MM.1S (cell line): Measurements from ENCODE around the gene SLC25A33.

ENCODE experiments used
- DNase-seq: peaks from one replicate; pipeline ENCODE4 v3.0.0-alpha.2; 2015
- H2AFZ ChIP-seq: fragments of 300-600 bp; sonication (generic); 2 replicates; pipeline ENCODE4 v1.6.0; 2016; ENCODE audit warnings: antibody characterized with exemption, low read length
- H3F3A ChIP-seq: fragments of 300-600 bp; sonication (generic); 2 replicates; pipeline ENCODE4 v1.6.1; 2016; ENCODE audit warnings: mild to moderate bottlenecking, antibody characterized with exemption, low read length, moderate library complexity, mixed read lengths; ENCODE audit not compliant: insufficient read depth
- H3K27ac ChIP-seq: fragments of 300-600 bp; sonication (generic); 2 replicates; pipeline ENCODE4 v1.5.1; 2016; ENCODE audit warnings: mild to moderate bottlenecking, low read length
- H3K27me3 ChIP-seq: fragments of 300-600 bp; sonication (generic); replicated peaks from 2 replicates; pipeline ENCODE4 v1.6.0; 2016; ENCODE audit warnings: low read length; ENCODE audit not compliant: insufficient read depth
- H3K36me3 ChIP-seq: fragments of 300-600 bp; sonication (generic); replicated peaks from 2 replicates; pipeline ENCODE4 v1.6.1; 2016; ENCODE audit warnings: mild to moderate bottlenecking, low read length, mixed read lengths; ENCODE audit not compliant: insufficient read depth
- H3K4me1 ChIP-seq: fragments of 300-600 bp; sonication (generic); 2 replicates; pipeline ENCODE4 v1.6.1; 2016; ENCODE audit warnings: low read length, mixed read lengths
- H3K4me2 ChIP-seq: fragments of 300-600 bp; sonication (generic); 2 replicates; pipeline ENCODE4 v1.6.0; 2016; ENCODE audit warnings: low read depth, low read length
- H3K4me3 ChIP-seq: fragments of 300-600 bp; sonication (generic); 2 replicates; pipeline ENCODE4 v1.5.1; 2016; ENCODE audit warnings: low read length, mixed read lengths
- H3K79me2 ChIP-seq: fragments of 300-600 bp; sonication (generic); 2 replicates; pipeline ENCODE4 v1.6.1; 2016; ENCODE audit warnings: mixed run types, low read length, mixed read lengths
- H3K9ac ChIP-seq: fragments of 300-600 bp; sonication (generic); 2 replicates; pipeline ENCODE4 v1.6.1; 2016; ENCODE audit warnings: low read length, mixed read lengths
- H3K9me2 ChIP-seq: fragments of 300-600 bp; sonication (generic); replicated peaks from 2 replicates; pipeline ENCODE4 v1.6.1; 2016; ENCODE audit warnings: mild to moderate bottlenecking, low read length, mixed read lengths; ENCODE audit not compliant: insufficient read depth
- H3K9me3 ChIP-seq: fragments of 300-600 bp; sonication (generic); replicated peaks from 2 replicates; pipeline ENCODE4 v1.6.1; 2016; ENCODE audit warnings: mild to moderate bottlenecking, low read length, mixed read lengths; ENCODE audit not compliant: insufficient read depth
- H4K20me1 ChIP-seq: fragments of 300-600 bp; sonication (generic); 2 replicates; pipeline ENCODE4 v1.6.1; 2016; ENCODE audit warnings: mild to moderate bottlenecking, low read length, moderate library complexity, mixed read lengths; ENCODE audit not compliant: insufficient read depth
- CTCF ChIP-seq: fragments of 300-600 bp; sonication (generic); IDR thresholded peaks from 2 replicates; pipeline ENCODE4 v1.5.1; 2016; ENCODE audit warnings: antibody characterized with exemption, low read length, mixed read lengths
- EZH2 ChIP-seq: fragments of 300-600 bp; sonication (generic); optimal IDR thresholded peaks from 2 replicates; pipeline ENCODE3; 2017; ENCODE audit warnings: low read depth, mild to moderate bottlenecking, antibody characterized with exemption, low read length, mixed read lengths
- EZH2phosphoT487 ChIP-seq: fragments of 300-600 bp; sonication (generic); IDR thresholded peaks from 2 replicates; pipeline ENCODE4 v1.6.1; 2018; ENCODE audit warnings: antibody characterized with exemption, low read length

Gene SLC25A33

GRCh38 chr1:9630331-9631111 lies 91.3 kb downstream of the SLC25A33 start:
- no peaks in the 10 kb centered on the region for H3K79me2 ChIP-seq
- TF ChIP-seq EZH2phosphoT487: no peak
- no peak for TF ChIP-seq CTCF
- TF ChIP-seq EZH2: no peak
- peaks cover 91% of the 10 kb centered on the region for H3K27me3 ChIP-seq
- H3K4me2 ChIP-seq: no peak overlapping the region
- no peak overlapping the region for H3K4me3 ChIP-seq
- peaks cover 9% of the 10 kb centered on the region for H4K20me1 ChIP-seq
- H3K9me3 ChIP-seq: no peaks in the 10 kb centered on the region
- no peak overlapping the region for H3K27ac ChIP-seq
- peaks cover 9% of the 10 kb centered on the region; the same call in 1 of the 2 replicates for H3F3A ChIP-seq
- H3K4me1 ChIP-seq: peaks cover 18% of the 10 kb centered on the region
- H2AFZ ChIP-seq: no peak overlapping the region
- no peaks in the 10 kb centered on the region for H3K9me2 ChIP-seq
- DNase-seq: no peak
- H3K9ac ChIP-seq: no peak overlapping the region
- H3K36me3 ChIP-seq: no peaks in the 10 kb centered on the region

- H3F3A ChIP-seq: no peaks in the 10 kb centered on the region
- no peak overlapping the region for H3K4me2 ChIP-seq
- H3K9me2 ChIP-seq: no peaks in the 10 kb centered on the region
- TF ChIP-seq EZH2phosphoT487 (no peak), CTCF (no peak), EZH2 (no peak)
- H4K20me1 ChIP-seq: no peaks in the 10 kb centered on the region
- DNase-seq: no peak
- no peak overlapping the region for H3K27ac ChIP-seq
- H3K79me2 ChIP-seq: no peaks in the 10 kb centered on the region
- peaks cover 91% of the 10 kb centered on the region for H3K27me3 ChIP-seq
- H3K9ac ChIP-seq: no peak overlapping the region
- no peaks in the 10 kb centered on the region for H3K9me3 ChIP-seq
- H3K4me1 ChIP-seq: peaks cover 8% of the 10 kb centered on the region
- no peaks in the 10 kb centered on the region for H3K36me3 ChIP-seq
- no peak overlapping the region for H3K4me3 ChIP-seq
- no peak overlapping the region for H2AFZ ChIP-seq
Observed at GRCh38 chr1:9631613-9632012, 92.3 kb downstream of the SLC25A33 start.

- Histone ChIP-seq H3K27ac (no peak overlapping the region), H3K4me3 (no peak overlapping the region), H3F3A (no peaks in the 10 kb centered on the region), H3K9me2 (no peaks in the 10 kb centered on the region), H3K9ac (no peak overlapping the region), H3K36me3 (no peaks in the 10 kb centered on the region), H3K27me3 (peaks cover 88% of the 10 kb centered on the region), H3K9me3 (no peaks in the 10 kb centered on the region), H3K4me2 (no peak overlapping the region), H2AFZ (no peak overlapping the region), H4K20me1 (no peaks in the 10 kb centered on the region), H3K79me2 (no peaks in the 10 kb centered on the region), H3K4me1 (no peaks in the 10 kb centered on the region)
- no peak for DNase-seq
- no peak for TF ChIP-seq EZH2
- no peak for TF ChIP-seq EZH2phosphoT487
- TF ChIP-seq CTCF: no peak
Observed at GRCh38 chr1:9633493-9633892, 94.2 kb downstream of the SLC25A33 start.
